ENCODE results near the gene GRB10. TPM values are rescaled to one million over a fixed set of nuclear protein-coding genes. Genes with fewer than 3 reads are reported as not detected.

GRB10 gene
- total RNA-seq, 1 experiment from 2014 or later, result 47.9 TPM

GRCh38 chr7:50634378-50634777 lies 148.3 kb downstream of the GRB10 start:
- Histone ChIP-seq H2AFZ (no peak overlapping the region), H3K36me3 (ENCODE audit: low read depth) (no peaks in the 10 kb centered on the region), H3K4me3 (no peak overlapping the region), H3K9me3 (ENCODE audit: insufficient read depth, low read depth) (peaks cover 6% of the 10 kb centered on the region; the same call in 1 of the 2 replicates), H3K4me2 (no peak overlapping the region), H3K4me1 (replicated peaks; ENCODE audit: insufficient read depth) (no peaks in the 10 kb centered on the region), H3K27me3 (ENCODE audit: insufficient read depth, low read depth) (no peaks in the 10 kb centered on the region), H3F3A (ENCODE audit: insufficient read depth, low read depth) (no peaks in the 10 kb centered on the region; the same call in 1 of the 2 replicates), H3K79me2 (ENCODE audit: low read depth) (0 out of 2 replicates have a peak, but pooled peaks cover 12% of the 10 kb centered on the region), H3K9me2 (ENCODE audit: insufficient read depth) (no peaks in the 10 kb centered on the region), H3K27ac (no peak overlapping the region), H4K20me1 (ENCODE audit: insufficient read depth) (peaks cover 67% of the 10 kb centered on the region)
- intact Hi-C loops (cut with micrococcal nuclease; ENCODE audit: unreplicated experiment), result no loop called here
- DNase-seq, result no peak
- no TSS peak for BruUV-seq (replicated peaks)
- TF ChIP-seq CTCF (conservative IDR thresholded peaks at IDR 0.05) (no peak), EZH2 (IDR thresholded peaks at IDR 0.05; ENCODE audit: low read depth) (no peak)
- POLR2A ChIA-PET (ENCODE audit: unreplicated experiment), result no interaction called here
- CTCF ChIA-PET, result no interaction called here

DNA sequence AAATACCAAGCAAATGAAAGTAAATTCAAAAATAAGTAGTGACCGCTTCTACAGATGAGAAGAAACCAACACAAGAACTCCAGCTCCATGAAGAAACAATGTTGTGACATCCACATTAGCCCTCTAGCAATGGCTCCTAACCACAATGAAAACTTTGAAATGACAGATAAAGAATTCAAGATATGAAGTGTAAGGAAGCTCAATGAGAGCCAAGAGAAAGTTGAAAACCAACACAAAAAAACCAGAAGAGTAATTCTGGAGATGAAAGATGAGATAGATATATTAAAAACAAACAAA lies 149.3 kb downstream of the GRB10 start:
- H3K36me3 ChIP-seq (ENCODE audit: low read depth), result no peaks in the 10 kb centered on the region
- ChIA-PET POLR2A (ENCODE audit: unreplicated experiment) (no interaction called here), CTCF (interaction anchor here (1.1 to 1.2 kb wide), 2 partner anchors 142 to 165 kb away, joined by 5 to 11 read pairs; no protein-coding TSS in a partner anchor)
- TF ChIP-seq CTCF (conservative IDR thresholded peaks at IDR 0.05), result no peak
- no peak for TF ChIP-seq EZH2 (IDR thresholded peaks at IDR 0.05; ENCODE audit: low read depth)
- intact Hi-C loops (cut with micrococcal nuclease; ENCODE audit: unreplicated experiment), result loop anchor here (1.0 kb wide), 1 partner anchor 165 kb away; no protein-coding TSS in a partner anchor
- peaks cover 74% of the 10 kb centered on the region for H4K20me1 ChIP-seq (ENCODE audit: insufficient read depth)
- no peak overlapping the region for H3K4me3 ChIP-seq
- H3K4me1 ChIP-seq (replicated peaks; ENCODE audit: insufficient read depth), result no peaks in the 10 kb centered on the region
- no peak overlapping the region for H3K27ac ChIP-seq
- H2AFZ ChIP-seq, result no peak overlapping the region
- H3F3A ChIP-seq (ENCODE audit: insufficient read depth, low read depth), result no peaks in the 10 kb centered on the region; the same call in 1 of the 2 replicates
- H3K4me2 ChIP-seq, result no peak overlapping the region
- H3K27me3 ChIP-seq (ENCODE audit: insufficient read depth, low read depth), result no peaks in the 10 kb centered on the region
- peaks cover 6% of the 10 kb centered on the region; the same call in 1 of the 2 replicates for H3K9me3 ChIP-seq (ENCODE audit: insufficient read depth, low read depth)
- H3K79me2 ChIP-seq (ENCODE audit: low read depth), result 0 out of 2 replicates have a peak, but pooled peaks cover 12% of the 10 kb centered on the region
- no peaks in the 10 kb centered on the region for H3K9me2 ChIP-seq (ENCODE audit: insufficient read depth)
- BruUV-seq (replicated peaks), result no TSS peak
- no peak for DNase-seq

DNA sequence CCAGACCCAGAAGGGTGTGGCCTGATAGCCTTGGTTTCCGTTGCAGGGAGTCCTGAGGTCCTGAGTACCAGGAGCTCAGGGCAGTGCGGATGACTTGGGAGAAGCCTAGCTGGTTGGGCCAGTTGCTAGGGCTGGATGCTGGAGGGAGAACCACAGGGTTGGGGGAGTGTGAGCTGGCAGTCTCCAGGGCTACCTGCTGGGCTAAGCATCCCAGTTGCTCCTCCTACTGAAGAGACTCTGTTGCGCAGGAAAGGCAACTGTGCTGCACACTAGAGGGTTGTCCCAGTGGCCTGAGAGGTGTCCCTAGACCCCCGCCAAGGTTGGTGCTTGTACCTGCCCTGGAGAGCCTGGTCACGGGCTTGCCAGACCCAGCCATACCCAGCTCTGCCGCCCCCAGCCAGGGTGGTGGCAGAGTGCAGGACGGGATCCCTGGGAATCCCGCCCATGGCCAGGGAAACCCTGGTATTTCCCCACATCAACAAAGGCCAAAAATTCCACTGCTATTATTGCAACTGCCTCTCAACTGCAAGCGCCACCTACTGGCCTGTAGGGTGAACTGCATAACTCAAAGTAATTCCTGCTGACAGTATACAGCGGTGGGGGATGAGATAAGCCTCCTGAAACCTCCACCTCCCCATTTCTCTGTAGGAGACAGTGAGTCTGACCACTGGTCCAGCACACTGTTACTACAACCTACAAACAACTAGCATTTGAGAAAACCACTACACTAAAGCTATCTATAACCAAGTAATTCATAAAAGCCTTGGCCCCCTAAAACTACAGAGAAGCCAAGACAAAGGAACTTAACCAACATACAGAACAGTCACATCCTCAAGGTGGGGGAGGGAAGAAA lies 149.9 kb downstream of the GRB10 start:
- DNase-seq, result peak in 1 of 2 experiments; percentile 48
- Histone ChIP-seq H3K9me3 (ENCODE audit: insufficient read depth, low read depth) (peaks cover 6% of the 10 kb centered on the region; the same call in 1 of the 2 replicates), H3K9me2 (ENCODE audit: insufficient read depth) (no peaks in the 10 kb centered on the region), H3K27ac (no peak overlapping the region), H3K27me3 (ENCODE audit: insufficient read depth, low read depth) (no peaks in the 10 kb centered on the region), H3F3A (ENCODE audit: insufficient read depth, low read depth) (no peaks in the 10 kb centered on the region), H3K36me3 (ENCODE audit: low read depth) (no peaks in the 10 kb centered on the region), H3K4me3 (no peak overlapping the region), H3K79me2 (ENCODE audit: low read depth) (0 out of 2 replicates have a peak, but pooled peaks cover 12% of the 10 kb centered on the region), H2AFZ (no peak overlapping the region), H3K4me1 (replicated peaks; ENCODE audit: insufficient read depth) (no peaks in the 10 kb centered on the region), H4K20me1 (ENCODE audit: insufficient read depth) (peaks cover 68% of the 10 kb centered on the region), H3K4me2 (no peak overlapping the region)
- ChIA-PET POLR2A (ENCODE audit: unreplicated experiment) (no interaction called here), CTCF (interaction anchor here (0.6 to 1.2 kb wide), 3 partner anchors 141 to 164 kb away, joined by 3 to 11 read pairs (median 5); no protein-coding TSS in a partner anchor)
- intact Hi-C loops (cut with micrococcal nuclease; ENCODE audit: unreplicated experiment), result loop anchor here (1.0 kb wide), 1 partner anchor 164 kb away; no protein-coding TSS in a partner anchor
- TF ChIP-seq CTCF (conservative IDR thresholded peaks at IDR 0.05) (peak; percentile 99), EZH2 (IDR thresholded peaks at IDR 0.05; ENCODE audit: low read depth) (no peak)
- BruUV-seq (replicated peaks), result no TSS peak
